Panc1 (cell line): Measurements from ENCODE around the gene NRCAM. TPM values are rescaled to one million over a fixed set of nuclear protein-coding genes. Genes with fewer than 3 reads are reported as not detected.

Experiments
- ATAC-seq: fragments of 200-7000 bp; cut with Tn5 transposase; 2 replicates; pipeline ENCODE4 v1.9.1; 2020; ENCODE audit warnings: mild to moderate bottlenecking, moderate library complexity
- BruUV-seq: library from RNA; stranded (reverse); fragments of 400-500 nt; replicated peaks from 2 replicates; lab custom pipeline; 2021; lab: Mats Ljungman, UMichigan
- CTCF ChIA-PET: fragments of 300-600 bp; sonication (Branson Sonifier 250); formaldehyde crosslinking; loops from one replicate; lab custom pipeline; 2022; ENCODE audit warnings: antibody characterized with exemption; lab: Charles Lee
- POLR2A ChIA-PET: fragments of 300-600 bp; sonication (Branson Sonifier 250); formaldehyde crosslinking; loops from one replicate; lab custom pipeline; 2022; ENCODE audit warnings: antibody characterized with exemption; lab: Charles Lee
- DNase-seq: peaks from one replicate; pipeline ENCODE4 v3.0.0-alpha.2; 2010; ENCODE audit warnings: low read depth, low spot score
- H3K27ac ChIP-seq: 2 replicates; pipeline ENCODE4 v1.5.1; 2011; ENCODE audit warnings: mild to moderate bottlenecking, low read length, inconsistent platforms
- H3K27me3 ChIP-seq: fragments of 200-500 bp; sonication (Bioruptor generic); 2 replicates; pipeline ENCODE4 v1.6.0; 2014; ENCODE audit warnings: low read length, inconsistent platforms; ENCODE audit not compliant: control insufficient read depth, insufficient read depth
- H3K36me3 ChIP-seq: fragments of 200-500 bp; sonication (Bioruptor generic); 2 replicates; pipeline ENCODE4 v1.5.1; 2014; ENCODE audit warnings: inconsistent platforms, mild to moderate bottlenecking, low read length, moderate library complexity; ENCODE audit not compliant: control insufficient read depth, insufficient read depth
- H3K4me1 ChIP-seq: 2 replicates; pipeline ENCODE4 v1.5.1; 2011; ENCODE audit warnings: inconsistent platforms, mild to moderate bottlenecking, low read length, moderate library complexity; ENCODE audit not compliant: control insufficient read depth, insufficient read depth
- H3K4me3 ChIP-seq, 2 experiments: 2 replicates each; pipeline ENCODE4 v1.5.1; 2011 to 2012; ENCODE audit warnings: low read depth in 2 of 2, low read length in 2 of 2, mild to moderate bottlenecking in 2 of 2, inconsistent platforms in 1 of 2, moderate library complexity in 1 of 2
- H3K9me3 ChIP-seq: fragments of 200-500 bp; sonication (Bioruptor generic); 2 replicates; pipeline ENCODE4 v1.5.1; 2014; ENCODE audit warnings: low read depth, mild to moderate bottlenecking, inconsistent platforms, low read length, moderate library complexity; ENCODE audit not compliant: control insufficient read depth, insufficient read depth
- POLR2AphosphoS5 ChIP-seq: IDR thresholded peaks from 2 replicates; pipeline ENCODE4 v1.6.1; 2012; ENCODE audit warnings: mild to moderate bottlenecking, low read depth, low read length, moderate library complexity
- REST ChIP-seq, 2 experiments: IDR thresholded peaks; 2 replicates each; pipeline ENCODE4 v1.6.1; 2011 to 2012; ENCODE audit warnings: low read depth in 2 of 2, control low read depth in 1 of 2, low read length in 1 of 2, mild to moderate bottlenecking in 1 of 2, moderate library complexity in 1 of 2; ENCODE audit not compliant: insufficient read depth in 1 of 2
- SIN3A ChIP-seq: IDR thresholded peaks from 2 replicates; pipeline ENCODE4 v1.6.1; 2012; ENCODE audit warnings: low read depth, mild to moderate bottlenecking, low read length, moderate library complexity, borderline replicate concordance; ENCODE audit not compliant: insufficient read depth
- TCF7L2 ChIP-seq: IDR thresholded peaks from 2 replicates; pipeline ENCODE4 v1.6.1; 2011; ENCODE audit warnings: mild to moderate bottlenecking, low read depth, low read length, inconsistent platforms
- in situ Hi-C: cut with HindIII; loops from 2 replicates; pipeline ENCODE4 v1.10.0; 2016; ENCODE audit warnings: low sequenced_read_pairs, low pct_unique_long_range_greater_than_20kb
- intact Hi-C: fragments of 100-400 bp; cut with micrococcal nuclease; formaldehyde crosslinking; loops from one replicate; pipeline ENCODE4 v1.10.0; 2022; ENCODE audit not compliant: unreplicated experiment
- total RNA-seq: library from RNA; stranded (reverse); gene quantifications from one replicate; pipeline ENCODE4 v1.2.1, GENCODE V29; 2021; ENCODE audit not compliant: unreplicated experiment
- TF ChIP-seq, protein P1 (sequence below): fragments of 450-650 bp; IDR thresholded peaks from 2 replicates; pipeline ENCODE4 v1.5.1; 2017; ENCODE audit warnings: mild to moderate bottlenecking

The NRCAM gene
- total RNA-seq, 1 experiment from 2014 or later: 0.21 TPM

- DNase-seq (no peak), ATAC-seq (no peak)
- in situ Hi-C loops (no loop called here), intact Hi-C loops (no loop called here)
- ChIA-PET CTCF (no interaction called here), POLR2A (interaction anchor here (0.6 kb wide), 1 partner anchor 1799 kb away, joined by 3 read pairs; no protein-coding TSS in a partner anchor)
- no peaks in the 10 kb centered on the region for H3K4me1 ChIP-seq
- no peak overlapping the region for H3K27ac ChIP-seq
- H3K36me3 ChIP-seq: no peaks in the 10 kb centered on the region
- no peaks in the 10 kb centered on the region for H3K9me3 ChIP-seq
- no peak for TF ChIP-seq POLR2AphosphoS5
- TF ChIP-seq SIN3A: no peak
- no peak for TF ChIP-seq REST (IDR thresholded peaks at IDR 0.05; ENCODE audit: insufficient read depth in 1 of 2, low read depth in 2 of 2, low read length in 1 of 2)
- H3K27me3 ChIP-seq: peaks cover 8% of the 10 kb centered on the region; the same call in 1 of the 2 replicates
- no peak overlapping the region for H3K4me3 ChIP-seq
- no TSS peak for BruUV-seq
Observed at GRCh38 chr7:108286290-108286904, 169.8 kb downstream of the NRCAM start.

DNA sequence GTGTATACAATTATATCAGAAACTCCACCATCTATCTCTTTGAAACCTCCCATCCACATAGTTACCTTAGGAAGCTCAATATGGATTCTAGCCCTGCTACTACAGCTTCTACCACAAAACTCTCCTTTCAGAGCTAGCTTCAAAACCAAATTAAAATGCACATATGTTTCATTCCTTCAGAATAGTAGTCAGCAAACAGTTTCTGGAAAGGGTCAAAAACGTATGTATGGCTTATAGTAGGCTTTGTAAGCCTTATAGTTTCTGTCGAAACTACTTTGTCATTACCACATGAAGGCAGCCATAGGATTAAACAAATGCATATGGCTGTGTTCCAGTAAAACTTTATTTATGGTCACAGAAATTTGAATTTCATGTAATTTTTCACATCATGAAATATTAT, 170.5 kb downstream of the NRCAM start:
- Histone ChIP-seq H3K4me3 (no peak overlapping the region), H3K9me3 (no peaks in the 10 kb centered on the region), H3K4me1 (no peaks in the 10 kb centered on the region), H3K36me3 (no peaks in the 10 kb centered on the region), H3K27me3 (peaks cover 8% of the 10 kb centered on the region; the same call in 1 of the 2 replicates), H3K27ac (no peak overlapping the region)
- intact Hi-C loops: no loop called here
- TF ChIP-seq POLR2AphosphoS5: no peak
- TF ChIP-seq, protein P1, sequence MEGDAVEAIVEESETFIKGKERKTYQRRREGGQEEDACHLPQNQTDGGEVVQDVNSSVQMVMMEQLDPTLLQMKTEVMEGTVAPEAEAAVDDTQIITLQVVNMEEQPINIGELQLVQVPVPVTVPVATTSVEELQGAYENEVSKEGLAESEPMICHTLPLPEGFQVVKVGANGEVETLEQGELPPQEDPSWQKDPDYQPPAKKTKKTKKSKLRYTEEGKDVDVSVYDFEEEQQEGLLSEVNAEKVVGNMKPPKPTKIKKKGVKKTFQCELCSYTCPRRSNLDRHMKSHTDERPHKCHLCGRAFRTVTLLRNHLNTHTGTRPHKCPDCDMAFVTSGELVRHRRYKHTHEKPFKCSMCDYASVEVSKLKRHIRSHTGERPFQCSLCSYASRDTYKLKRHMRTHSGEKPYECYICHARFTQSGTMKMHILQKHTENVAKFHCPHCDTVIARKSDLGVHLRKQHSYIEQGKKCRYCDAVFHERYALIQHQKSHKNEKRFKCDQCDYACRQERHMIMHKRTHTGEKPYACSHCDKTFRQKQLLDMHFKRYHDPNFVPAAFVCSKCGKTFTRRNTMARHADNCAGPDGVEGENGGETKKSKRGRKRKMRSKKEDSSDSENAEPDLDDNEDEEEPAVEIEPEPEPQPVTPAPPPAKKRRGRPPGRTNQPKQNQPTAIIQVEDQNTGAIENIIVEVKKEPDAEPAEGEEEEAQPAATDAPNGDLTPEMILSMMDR: no peak
- no peak for TF ChIP-seq REST (IDR thresholded peaks at IDR 0.05; ENCODE audit: insufficient read depth in 1 of 2, low read depth in 2 of 2, low read length in 1 of 2)
- TF ChIP-seq SIN3A: no peak
- no peak for TF ChIP-seq TCF7L2
- no TSS peak for BruUV-seq
- CTCF ChIA-PET: no interaction called here
- POLR2A ChIA-PET: no interaction called here
- in situ Hi-C loops: no loop called here
- ATAC-seq (no peak), DNase-seq (no peak)
